ENCODE data around the gene TEX2. TPM values are rescaled to one million over a fixed set of nuclear protein-coding genes. Genes with fewer than 3 reads are reported as not detected.
A peak's percentile ranks its signal among the peaks of the same experiment; 100 is the strongest.

Gene TEX2
- total and polyA plus RNA-seq, 9 of the 15 experiments (the other 6 are each of a cell fraction or from before 2014, with no cell fraction given), result 4.1 to 27.6 (median 19.3) TPM

GRCh38 chr17:64135000-64135399, 128.1 kb downstream of the TEX2 start:
- Histone ChIP-seq H3K4me2 (ENCODE audit: insufficient read depth, low read length) (no peak overlapping the region), H2AFZ (ENCODE audit: low read depth, low read length) (no peak overlapping the region), H3K79me2 (ENCODE audit: control insufficient read depth, insufficient read depth, low read length) (no peaks in the 10 kb centered on the region), H3K9me1 (ENCODE audit: control insufficient read depth, insufficient read depth, low read length) (no peaks in the 10 kb centered on the region), H3K4me1 (replicated peaks in 1 of 2; ENCODE audit: control insufficient read depth in 2 of 2, insufficient read depth in 2 of 2, low read length in 2 of 2) (peaks cover 10 to 11% of the 10 kb centered on the region in 2 experiments; a peak in 3 of 5 replicates), H3K27me3 (ENCODE audit: control insufficient read depth in 2 of 2, insufficient read depth in 2 of 2, low read length in 2 of 2) (no peaks in the 10 kb centered on the region), H4K20me1 (replicated peaks; ENCODE audit: control insufficient read depth, insufficient read depth, low read length) (no peaks in the 10 kb centered on the region), H3K9ac (ENCODE audit: insufficient read depth in 1 of 2, low read depth in 2 of 2, low read length in 2 of 2) (no peak overlapping the region), H3K4me3 (no peak overlapping the region), H3K27ac (ENCODE audit: extremely low read depth, low read depth, low read length) (no peak overlapping the region), H3K36me3 (ENCODE audit: control insufficient read depth, insufficient read depth, low read length) (no peaks in the 10 kb centered on the region), H3K9me3 (replicated peaks; ENCODE audit: control insufficient read depth, insufficient read depth, low read depth, low read length) (no peaks in the 10 kb centered on the region)
- CTCF ChIA-PET (ENCODE audit: low intra/inter-chr PET ratio), result interaction anchor here (1.1 kb wide), 1 partner anchor 232 kb away, joined by 4 read pairs; no protein-coding TSS in a partner anchor
- FAIRE-seq (no peak), ATAC-seq (no peak), DNase-seq (ENCODE audit: extremely low read depth in 1 of 4, low spot score in 3 of 4) (no peak)
- TF ChIP-seq ZNF75A (CRISPR knock-in tag; IDR thresholded peaks at IDR 0.05) (no peak), SPI1 (IDR thresholded peaks at IDR 0.05; ENCODE audit: borderline replicate concordance, low read depth, low read length) (peak; percentile 4; the same call in 1 of the 2 replicates)
- no TSS peak for BruUV-seq (replicated peaks)
- in situ Hi-C loops (cut with MboI) (loop anchor here (5.0 to 10.0 kb wide), 3 partner anchors 73 to 223 kb away; partner anchors contain the start of gene CSHL1), intact Hi-C loops (cut with micrococcal nuclease) (loop anchor here (5.0 kb wide), 2 partner anchors 147 to 218 kb away; partner anchors contain the start of gene GH1)
- POLR2A ChIA-PET, result interaction anchor here (1.5 kb wide), 1 partner anchor 10 kb away, joined by 8 read pairs; no protein-coding TSS in a partner anchor
- 23% methylated on average over 6 of the region's 6 CpGs for WGBS (ENCODE audit: insufficient coverage, low coverage, missing lambda C conversion rate)

- CTCF ChIA-PET (ENCODE audit: low intra/inter-chr PET ratio), result interaction anchor here (1.1 to 2.6 kb wide), 6 partner anchors 71 to 231 kb away, joined by 3 to 32 read pairs (median 4); partner anchors contain the start of gene GH1
- no peak overlapping the region for H3K4me2 ChIP-seq (ENCODE audit: insufficient read depth, low read length)
- H3K9me3 ChIP-seq (replicated peaks; ENCODE audit: control insufficient read depth, insufficient read depth, low read depth, low read length), result no peaks in the 10 kb centered on the region
- POLR2A ChIA-PET, result interaction anchor here (0.6 to 3.9 kb wide), 7 partner anchors 8 to 129 kb away, joined by 3 to 35 read pairs (median 3); no protein-coding TSS in a partner anchor
- intact Hi-C loops (cut with micrococcal nuclease) (loop anchor here (5.0 kb wide), 2 partner anchors 148 to 217 kb away; partner anchors contain the start of gene GH1), in situ Hi-C loops (cut with MboI) (loop anchor here (5.0 to 10.0 kb wide), 3 partner anchors 72 to 222 kb away; partner anchors contain the start of gene CSHL1)
- H3K9ac ChIP-seq (ENCODE audit: insufficient read depth in 1 of 2, low read depth in 2 of 2, low read length in 2 of 2), result no peak overlapping the region
- DNase-seq (ENCODE audit: extremely low read depth in 1 of 4, low spot score in 3 of 4) (no peak), ATAC-seq (no peak), FAIRE-seq (no peak)
- no peaks in the 10 kb centered on the region for H3K36me3 ChIP-seq (ENCODE audit: control insufficient read depth, insufficient read depth, low read length)
- no peak overlapping the region for H3K4me3 ChIP-seq
- H3K4me1 ChIP-seq (replicated peaks in 1 of 2; ENCODE audit: control insufficient read depth in 2 of 2, insufficient read depth in 2 of 2, low read length in 2 of 2), result peaks cover 8 to 14% of the 10 kb centered on the region in 2 experiments; a peak in 3 of 5 replicates
- H3K9me1 ChIP-seq (ENCODE audit: control insufficient read depth, insufficient read depth, low read length), result no peaks in the 10 kb centered on the region
- H4K20me1 ChIP-seq (replicated peaks; ENCODE audit: control insufficient read depth, insufficient read depth, low read length), result no peaks in the 10 kb centered on the region
- no TSS peak for BruUV-seq (replicated peaks)
- WGBS (ENCODE audit: insufficient coverage, low coverage, missing lambda C conversion rate), result 49% methylated on average over 6 of the region's 6 CpGs
- H3K27ac ChIP-seq (ENCODE audit: extremely low read depth, low read depth, low read length), result no peak overlapping the region
- TF ChIP-seq ZBTB43 (CRISPR knock-in tag; IDR thresholded peaks at IDR 0.05) (no peak), BRCA1 (IDR thresholded peaks at IDR 0.05) (no peak), BRCA1 (CRISPR knock-in tag; IDR thresholded peaks at IDR 0.05) (no peak), NRF1 (conservative IDR thresholded peaks at IDR 0.05 in 1 of 2, IDR thresholded peaks at IDR 0.05 in 1 of 2) (no peak), ZNF146 (CRISPR knock-in tag; IDR thresholded peaks at IDR 0.05; ENCODE audit: unreplicated experiment) (no peak)
- no peaks in the 10 kb centered on the region for H3K27me3 ChIP-seq (ENCODE audit: control insufficient read depth in 2 of 2, insufficient read depth in 2 of 2, low read length in 2 of 2)
- peaks cover 4% of the 10 kb centered on the region for H3K79me2 ChIP-seq (ENCODE audit: control insufficient read depth, insufficient read depth, low read length)
- H2AFZ ChIP-seq (ENCODE audit: low read depth, low read length), result no peak overlapping the region
Observed at GRCh38 chr17:64134216-64134970, 128.7 kb downstream of the TEX2 start.
